ENCODE data around the gene MYH9.
"Not testable (repeated sequence)": the region's sequence is repeated elsewhere in the genome, so short reads cannot be mapped to it uniquely, and the experiment has no call there.

The MYH9 gene

DNA sequence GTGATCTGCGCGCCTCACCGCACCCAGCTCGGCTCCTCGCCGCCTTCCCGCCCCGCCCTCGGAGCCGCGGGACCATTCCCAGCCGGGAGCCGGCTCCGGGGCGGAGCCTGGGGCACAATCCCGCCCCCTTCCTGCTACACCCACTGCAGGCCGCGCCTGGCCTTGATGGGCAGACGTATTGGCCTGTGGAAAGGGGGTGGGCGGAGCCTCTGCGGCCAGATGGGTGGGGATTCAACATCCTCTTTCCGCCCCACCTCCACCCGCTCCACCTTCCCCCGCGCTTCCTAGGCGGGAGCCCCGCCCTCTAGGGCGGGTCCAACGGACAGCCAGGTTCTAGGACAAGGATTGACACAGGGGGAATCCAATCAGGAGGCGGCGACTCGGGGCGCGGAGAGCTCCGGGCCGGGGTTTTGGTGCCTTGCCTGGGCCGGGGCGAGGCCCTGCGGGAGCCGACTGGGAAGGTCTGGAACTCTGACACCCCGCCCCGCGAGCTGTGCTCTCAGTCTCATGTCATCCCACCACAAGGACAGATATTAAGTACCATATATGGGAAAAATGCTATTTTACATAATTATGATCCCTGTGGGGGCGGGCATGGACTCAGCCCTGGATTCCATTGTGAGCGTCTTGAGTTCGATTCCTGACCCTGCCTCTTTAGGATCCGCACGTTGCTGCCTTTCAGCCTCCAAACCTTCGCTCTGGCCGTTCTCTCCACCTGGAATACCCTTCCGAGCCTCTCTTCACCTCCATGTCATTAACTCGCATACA is at the start of gene MYH9:
Gene MYH9 (minus strand): TSS at position 9 of the 768 bp plus-strand sequence. CDS start 38,731 bp downstream, outside the sequence.
- peak; percentile 99 for DNase-seq

DNA sequence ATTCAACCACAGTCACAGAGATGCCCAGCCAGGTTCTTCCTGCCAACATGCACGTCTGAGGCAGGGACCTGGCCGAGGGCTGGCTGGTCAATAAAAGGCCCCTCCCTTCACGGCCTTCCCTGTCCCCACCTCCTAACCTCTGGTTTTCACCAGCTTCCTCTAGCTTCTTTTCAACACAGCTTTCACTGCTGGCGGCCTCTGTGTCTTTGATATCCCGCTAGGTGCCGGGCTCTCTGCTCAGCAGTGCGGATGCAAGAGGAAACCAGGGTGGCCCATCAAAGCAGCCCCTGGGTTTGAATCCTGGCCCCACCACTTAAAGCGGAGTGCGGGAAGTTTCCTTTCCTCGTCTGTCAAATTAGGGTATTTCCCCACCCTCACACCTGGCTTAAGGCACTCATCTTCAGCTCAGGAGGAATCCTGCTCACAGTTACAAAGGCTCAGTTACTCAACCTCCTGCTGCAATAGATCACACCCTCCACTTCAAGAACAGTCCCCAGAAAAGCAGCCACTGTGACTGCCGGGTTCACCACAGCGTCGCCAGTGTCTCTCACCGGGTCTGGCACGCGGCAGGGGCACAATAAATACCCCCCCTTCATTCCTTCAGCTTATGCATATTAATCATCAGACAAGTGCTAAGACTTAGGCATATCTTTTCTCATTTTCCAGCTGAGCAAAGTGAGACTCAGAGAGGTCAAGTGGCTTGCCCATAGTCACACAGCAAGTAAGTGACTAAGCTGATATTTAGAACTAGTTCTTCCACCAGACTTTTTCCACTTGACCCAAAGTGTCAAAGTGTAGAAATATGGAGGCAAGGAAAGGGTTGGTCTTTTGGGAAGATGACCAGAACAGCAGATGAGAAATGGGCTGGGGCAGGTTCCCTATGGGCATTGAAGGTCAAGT is 48.0 kb upstream of the MYH9 start:
- DNase-seq, result peak; percentile 87

DNA sequence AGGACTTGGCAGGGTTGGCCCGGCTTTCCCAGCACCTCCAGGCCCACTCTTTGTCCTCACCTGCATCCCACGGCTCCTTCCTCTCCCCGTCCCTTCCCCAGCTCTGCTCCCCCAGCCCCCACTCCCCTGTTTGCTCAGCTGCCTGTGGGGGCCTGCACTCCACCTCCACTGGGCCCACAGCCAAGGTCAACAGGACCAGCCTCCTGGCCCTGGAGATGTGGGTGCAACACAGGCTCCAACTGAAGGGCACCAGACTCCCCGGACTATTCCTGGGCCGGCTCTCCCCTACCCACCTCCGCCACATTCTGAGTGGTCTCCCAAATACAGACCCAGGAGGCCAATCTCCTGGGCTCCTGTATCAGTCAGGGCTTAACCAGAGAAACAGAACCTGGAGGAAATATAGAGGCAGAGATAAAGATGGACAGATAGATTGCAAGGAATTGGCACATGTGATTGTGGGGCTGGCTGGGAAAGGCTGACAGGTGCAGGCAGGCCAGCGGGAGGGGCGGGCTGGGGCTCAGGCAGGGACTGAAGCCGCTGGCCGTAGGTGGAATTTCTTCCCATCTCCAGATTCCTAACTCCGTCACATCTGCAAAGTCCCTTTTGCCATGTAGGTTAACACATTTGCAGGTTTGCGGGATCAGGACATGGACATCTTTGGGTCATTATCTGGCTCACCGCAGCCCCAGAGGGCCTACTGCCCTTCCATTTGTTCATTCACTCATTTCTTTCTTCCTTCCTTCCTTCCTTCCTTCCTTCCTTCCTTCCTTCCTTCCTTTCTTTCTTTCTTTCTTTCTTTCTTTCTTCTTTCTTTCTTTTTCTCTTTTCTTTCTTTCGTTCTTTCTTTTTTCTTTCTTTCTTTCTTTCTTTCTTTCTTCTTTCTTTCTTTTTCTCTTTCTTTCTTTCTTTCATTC is 45.8 kb upstream of the MYH9 start:
- no peak for DNase-seq

DNA sequence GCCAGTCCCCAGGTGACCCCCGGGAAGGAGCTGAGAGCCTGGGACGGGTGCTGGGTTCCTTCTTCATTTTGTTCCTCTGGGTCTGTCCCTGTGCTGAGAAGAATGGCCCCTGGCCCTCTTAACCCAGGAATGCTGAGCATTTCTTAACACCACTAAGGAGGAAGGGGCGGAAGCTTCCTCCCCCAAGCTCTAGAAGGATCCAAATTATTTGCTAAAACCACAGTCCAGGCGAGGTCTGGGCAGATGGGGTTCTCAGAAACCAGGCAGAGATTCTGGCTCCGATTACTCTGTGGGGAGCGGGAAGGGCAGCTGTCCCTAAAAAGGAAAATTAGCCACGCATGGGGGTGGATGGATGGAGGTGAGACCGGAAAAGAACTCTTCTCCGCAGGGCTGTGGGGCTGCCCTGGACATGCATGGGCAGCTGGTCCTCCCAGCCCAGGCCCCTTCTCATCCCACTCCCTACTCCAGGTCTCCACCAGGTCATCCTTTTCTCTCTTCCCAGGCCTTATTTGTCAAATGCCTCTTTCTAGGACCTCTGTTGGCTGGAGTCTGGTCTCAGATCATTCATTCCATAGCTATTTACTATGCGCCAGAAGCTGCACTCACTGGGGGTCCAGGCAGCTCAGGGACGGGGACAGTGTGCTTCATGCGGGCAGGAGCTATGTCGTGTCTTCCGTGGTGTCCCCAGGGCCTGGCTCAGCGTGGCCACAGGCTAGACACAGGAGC is 45.0 kb upstream of the MYH9 start:
- no peak for DNase-seq

DNA sequence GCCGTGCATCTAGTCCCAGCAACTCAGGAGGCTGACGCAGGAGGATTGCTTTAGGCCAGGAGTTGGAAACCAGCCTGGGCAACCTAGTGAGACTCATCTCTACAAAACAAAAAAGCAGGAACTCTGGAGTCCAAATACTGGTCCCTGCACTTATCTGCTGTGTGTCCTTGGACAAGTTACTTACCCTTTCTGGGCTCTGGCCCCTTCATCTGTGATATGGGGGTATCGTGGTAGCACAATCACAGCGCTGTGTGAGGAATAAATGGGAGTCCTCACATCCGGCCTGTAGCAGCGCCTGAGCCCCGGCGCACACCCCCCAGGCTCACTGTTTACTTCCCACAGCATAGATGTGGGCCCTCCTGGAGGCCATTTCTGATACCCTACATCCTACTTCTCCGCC is 44.2 kb upstream of the MYH9 start:
- DNase-seq, result no peak

DNA sequence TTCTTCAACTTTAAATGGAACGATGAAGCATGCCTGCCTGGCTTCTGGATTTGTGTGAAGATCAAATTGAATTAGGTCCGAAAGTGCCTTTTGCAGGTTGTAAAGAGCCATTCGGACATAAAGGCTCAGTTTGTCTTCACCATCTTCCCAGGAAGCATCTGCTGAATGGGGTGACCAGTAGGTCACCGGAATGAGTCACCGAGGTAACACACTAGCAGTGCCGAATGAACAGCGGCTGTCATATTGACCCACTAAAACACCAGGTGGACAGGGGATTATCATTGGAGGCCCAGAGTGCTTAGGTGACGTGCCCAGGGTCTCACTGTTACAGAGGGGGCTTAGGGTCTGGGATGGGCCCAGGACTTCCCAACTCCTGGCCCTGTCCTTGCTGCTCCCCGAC is 43.1 kb upstream of the MYH9 start:
- DNase-seq, result no peak

DNA sequence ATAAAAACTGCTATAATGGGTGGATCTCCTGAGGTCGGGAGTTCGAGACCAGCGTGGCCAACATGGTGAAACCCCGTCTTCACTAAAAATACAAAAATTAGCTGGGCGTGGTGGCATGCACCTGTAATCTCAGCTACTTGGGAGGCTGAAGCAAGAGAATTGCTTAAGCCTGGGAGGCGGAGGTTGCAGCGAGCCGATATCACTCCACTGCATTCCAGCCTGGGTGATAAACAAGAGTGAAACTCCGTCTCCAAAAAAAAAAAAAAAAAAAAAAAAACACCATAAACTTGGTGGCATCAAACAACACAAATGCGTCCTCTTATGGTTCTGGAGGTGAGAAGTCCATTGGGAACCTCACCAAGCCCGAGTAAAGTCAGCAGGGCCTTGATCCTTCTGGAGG is 40.2 kb upstream of the MYH9 start:
- DNase-seq, result not testable (repeated sequence)

DNA sequence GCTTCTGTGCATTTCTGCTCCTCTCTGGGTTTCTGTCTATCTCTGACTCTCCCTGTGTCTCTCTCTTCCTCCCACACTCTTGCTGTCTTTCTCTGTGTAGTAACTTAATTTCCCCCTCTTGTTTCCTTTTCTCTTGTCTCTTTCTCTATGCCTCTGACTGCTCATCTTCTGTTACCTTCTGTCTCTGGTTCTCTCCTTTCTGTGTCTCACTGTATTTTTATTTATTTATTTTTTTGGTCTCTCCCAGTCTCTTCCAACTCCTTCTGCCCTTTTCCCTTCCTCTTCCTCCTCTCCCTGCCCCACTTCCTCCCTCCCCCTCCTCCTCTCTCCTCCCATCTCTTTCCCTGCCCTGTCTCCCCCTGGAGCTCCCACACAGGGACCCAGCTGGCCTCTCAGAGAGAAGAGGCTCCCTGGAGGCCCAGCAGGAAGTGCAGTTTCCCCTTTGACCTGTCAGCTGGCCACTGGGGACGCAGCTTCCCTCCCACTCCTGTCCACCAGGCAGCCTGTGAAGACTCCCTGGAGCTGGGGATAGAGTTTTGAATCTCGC is 38.3 kb upstream of the MYH9 start:
- peak; percentile 34 for DNase-seq

DNA sequence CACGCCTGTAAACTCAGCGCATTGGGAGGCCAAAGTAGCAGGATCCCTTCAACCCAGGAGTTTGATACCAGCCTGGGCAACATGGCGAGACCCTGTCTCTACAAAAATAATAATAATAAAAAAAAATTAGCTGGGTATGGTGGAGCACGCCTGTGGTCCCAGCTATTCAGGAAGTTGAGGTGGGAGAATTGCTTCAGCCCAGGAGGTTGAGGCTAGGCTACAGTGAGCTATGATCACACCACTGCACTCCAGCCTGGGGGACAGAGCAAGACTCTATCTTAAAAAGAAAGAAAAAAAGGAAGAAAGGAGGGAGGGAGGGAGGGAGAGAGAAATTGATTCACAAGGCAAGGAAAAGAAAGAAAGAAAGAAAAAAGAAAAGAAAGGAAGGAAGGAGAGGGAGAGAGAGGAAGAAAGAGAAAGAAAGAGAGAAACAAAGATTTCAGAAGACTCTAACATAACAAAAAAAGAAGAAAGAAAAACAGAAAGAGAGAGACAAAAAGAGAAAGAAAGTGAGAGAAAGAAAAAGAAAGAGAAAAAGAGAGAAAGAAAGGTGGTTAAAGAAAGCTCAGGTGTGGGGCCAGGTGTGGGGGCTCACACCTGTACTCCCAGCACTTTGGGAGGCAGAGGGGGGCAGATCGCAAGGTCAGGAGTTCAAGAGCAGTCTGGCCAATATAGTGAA is 37.3 kb upstream of the MYH9 start:
- no peak for DNase-seq

DNA sequence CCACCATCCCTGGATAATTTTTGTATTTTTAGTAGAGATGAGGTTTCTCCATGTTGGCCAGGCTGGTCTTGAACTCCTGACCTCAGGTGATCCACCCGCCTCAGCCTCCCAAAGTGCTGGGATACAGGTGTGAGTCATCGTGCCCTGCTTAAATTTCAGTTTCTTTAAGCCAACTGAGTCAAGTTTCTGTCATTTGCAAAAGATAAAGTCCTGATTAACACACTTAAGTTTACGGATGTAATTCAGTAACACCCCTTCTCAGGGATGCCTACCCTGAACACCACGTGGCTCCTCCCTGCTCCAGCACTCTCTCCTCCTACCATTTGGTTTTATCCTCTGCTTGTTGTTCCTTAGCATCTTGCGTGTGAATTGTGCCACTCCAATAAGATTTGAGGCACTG is 36.7 kb upstream of the MYH9 start:
- not testable (repeated sequence) for DNase-seq

DNA sequence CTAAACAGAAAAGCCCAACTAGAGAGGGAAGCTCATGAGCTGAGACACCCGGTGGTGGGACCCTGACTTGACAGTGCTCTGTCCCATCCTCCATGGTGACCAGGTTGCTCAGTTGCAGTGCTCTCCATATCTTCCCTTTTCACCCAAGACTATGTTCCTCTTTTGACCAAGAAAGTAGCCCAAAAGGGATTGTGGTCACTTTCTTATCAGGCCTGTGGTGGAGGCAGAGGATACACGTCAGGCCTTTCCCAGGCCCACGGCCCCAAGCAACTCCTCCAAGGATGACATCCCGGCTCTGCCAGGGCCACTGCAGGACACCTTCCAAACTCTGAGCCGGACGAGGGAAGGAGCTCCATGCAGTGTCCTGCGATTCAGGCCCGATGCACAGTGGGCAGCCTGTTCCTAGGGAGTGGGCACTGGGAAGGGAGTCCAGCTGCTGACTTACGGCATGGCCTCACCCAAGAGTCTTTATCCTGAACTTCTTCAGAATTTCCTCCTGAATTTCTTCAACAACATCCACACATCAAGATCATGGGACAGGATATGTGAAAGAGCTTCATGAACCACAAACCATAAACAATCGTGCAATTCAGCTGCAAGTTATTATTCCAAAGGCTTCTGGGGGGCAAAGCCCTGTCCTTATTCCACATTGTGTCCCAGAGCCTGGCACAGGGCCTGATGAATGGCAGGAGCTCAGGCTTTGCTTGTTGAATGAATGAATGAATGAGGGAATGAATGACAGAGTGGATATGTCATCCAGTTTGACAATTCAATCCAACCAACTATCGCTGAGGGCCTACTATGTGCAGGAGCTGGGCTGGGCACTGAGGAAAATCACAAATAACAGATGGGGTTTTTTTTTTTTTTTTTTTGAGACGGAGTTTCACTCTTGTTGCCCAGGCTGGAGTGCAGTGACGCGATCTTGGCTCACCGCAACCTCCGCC is 36.0 kb upstream of the MYH9 start:
- DNase-seq, result no peak

DNA sequence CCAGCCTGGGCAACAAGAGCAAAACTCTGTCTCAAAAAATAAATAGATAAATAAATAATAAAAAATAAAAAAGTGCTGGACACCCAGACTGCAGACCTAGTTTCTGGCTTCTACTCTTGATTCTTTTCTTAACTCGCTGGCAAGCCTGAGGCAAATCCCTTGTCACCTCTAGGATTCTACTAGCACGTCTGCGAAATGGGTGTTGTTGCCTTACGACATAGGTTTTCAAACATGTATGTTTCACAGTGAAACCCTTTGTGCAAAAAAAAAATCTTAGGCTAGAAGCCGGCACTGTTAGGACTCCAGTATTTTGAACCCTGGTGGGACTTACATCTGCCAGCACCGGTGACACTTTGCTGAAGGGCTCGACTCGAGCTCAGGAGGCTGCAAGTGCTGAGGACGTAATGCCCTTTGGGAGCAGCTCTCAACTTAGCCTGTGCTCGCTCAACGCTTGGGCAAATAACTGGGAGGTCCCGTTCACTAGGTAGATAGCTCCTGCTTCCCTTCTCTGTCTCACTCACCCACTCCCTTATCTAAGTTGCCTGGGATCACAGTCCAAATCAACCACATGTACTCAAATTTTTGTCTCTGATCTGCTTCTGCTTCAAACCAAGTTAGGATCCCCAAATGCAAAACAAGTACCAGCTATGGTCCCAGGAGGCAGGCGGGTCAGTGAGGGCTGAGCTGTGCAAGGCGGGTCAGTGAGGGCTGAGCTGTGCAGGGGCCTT is 34.7 kb upstream of the MYH9 start:
- DNase-seq, result no peak

DNA sequence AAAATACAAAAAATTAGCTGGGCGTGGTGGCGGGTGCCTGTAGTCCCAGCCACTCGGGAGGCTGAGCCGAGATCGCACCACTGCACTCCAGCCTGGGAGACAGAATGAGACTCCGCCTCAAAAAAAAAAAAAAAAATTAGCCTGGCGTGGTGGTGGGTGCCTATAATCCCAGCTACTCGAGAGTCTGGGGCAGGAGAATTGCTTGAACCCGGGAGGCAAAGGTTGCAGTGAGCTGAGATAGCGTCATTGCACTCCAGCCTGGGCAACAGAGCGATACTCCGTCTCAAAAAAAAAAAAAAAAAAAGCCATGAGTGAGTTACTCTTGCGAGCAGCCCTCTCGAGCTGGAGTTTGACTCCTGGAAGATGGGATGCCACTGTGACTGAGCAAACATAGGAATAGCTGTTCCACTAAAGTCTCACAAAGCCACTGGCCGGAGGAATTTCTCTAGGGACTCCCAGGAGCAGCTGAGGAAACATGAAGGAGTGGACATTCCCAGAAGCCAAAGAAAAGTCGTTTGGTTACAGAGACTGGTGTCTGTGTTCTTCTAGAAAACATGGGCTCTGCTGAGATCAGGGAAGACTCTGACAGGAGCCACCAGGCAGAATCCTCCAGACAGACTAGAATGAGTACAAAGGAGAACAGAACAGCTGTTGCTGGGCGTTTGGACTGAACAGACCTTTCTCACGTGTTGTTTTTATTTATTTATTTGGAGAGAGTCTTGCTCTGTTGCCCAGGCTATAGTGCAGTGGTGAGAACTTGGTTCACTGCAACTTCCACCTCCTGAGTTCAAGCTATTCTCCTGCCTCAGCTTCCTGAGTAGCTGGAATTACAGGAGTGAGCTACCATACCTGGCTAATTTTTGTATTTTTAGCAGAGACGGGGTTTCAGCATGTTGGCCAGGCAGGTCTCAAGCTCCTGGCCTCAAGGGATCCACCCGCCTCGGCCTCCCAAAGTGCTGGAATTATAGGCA is 32.4 kb upstream of the MYH9 start:
- DNase-seq, result no peak

DNA sequence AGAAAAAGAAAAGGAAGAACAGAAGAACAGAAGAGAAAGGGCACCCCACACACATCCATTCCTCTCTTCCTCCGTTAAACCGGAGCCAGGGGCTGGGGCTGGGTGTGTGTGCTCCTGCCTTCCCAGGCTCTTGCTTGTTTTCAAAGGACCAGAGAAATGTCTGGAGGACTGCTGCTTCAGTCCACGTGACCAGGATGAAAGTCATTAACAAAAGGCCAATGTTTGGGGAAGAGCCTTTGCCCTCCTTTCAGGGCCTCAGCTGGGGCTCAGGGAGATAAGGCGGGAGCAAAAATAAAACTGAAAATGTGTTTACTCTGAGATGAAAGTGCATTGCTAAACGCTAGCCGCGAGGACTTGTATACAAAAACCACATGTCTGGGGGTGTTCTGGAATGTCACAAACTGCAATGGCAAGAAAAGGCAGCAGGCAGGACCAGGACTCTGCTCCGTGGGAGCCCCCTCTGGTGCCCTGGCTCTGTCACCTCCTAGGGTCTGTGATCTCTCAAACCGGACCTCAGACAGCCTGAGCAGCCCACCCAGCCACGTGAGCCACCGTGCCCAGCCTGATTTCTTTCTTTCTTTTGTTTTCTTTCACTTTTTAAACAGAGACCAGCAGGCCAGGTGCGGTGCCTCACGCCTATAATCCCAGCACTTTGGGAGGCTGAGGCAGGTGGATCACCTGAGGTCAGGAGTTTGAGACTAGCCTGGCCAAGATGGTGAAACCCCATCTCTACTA is 31.6 kb upstream of the MYH9 start:
- no peak for DNase-seq

DNA sequence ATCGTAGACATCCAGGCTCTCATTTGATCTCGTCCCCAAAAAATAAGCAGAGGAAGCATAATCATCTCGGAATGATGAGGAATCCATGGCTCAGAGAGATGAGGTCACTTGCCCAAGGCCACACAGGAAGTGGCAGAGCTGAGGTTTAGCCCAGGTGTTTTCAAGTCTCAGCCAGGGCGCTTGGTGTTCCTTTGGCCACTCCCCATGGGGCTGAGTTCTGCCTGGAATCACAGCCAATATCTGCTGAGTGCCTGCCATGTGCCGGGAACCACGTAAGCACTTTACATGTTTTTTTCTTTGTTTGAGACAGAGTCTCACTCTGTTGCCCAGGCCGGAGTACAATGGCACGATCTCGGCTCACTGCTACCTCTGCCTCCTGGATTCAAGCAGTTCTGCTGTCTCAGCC is 29.5 kb upstream of the MYH9 start:
- no peak for DNase-seq

DNA sequence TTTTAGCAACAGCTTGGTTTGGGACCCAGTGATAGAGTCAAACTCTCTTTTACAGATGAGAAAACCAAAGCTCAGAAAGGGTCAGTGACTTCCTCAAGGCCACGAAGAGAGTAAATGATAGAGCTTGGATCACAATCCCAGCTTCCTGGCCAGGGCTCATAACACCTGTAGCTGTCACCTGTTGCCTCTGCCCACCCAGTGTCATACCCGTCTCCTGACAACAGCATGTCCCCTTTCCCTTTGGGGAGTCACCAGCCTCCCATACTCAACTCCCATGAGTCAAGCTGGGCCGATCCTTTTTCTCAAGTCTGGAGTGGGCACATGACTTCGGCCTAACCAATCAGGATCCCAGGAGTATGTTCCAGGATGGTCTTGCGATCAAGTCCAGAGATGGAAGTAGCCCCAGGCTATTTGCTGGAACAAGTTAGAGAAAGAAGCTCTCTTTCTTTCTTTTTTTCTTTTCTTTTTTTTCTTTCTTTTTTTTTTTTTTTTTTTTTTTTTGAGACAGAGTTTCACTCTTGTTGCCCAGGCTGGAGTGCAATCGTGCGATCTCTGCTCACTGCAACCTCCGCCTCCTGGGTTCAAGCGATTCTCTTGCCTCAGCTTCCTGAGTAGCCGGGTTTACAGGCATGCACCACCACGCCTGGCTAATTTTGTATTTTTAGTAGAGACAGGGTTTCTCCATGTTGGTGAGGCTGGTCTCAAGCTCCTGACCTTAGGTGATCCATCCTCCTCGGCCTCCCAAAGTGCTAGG is 27.8 kb upstream of the MYH9 start:
- DNase-seq, result no peak

Data from CD4-positive, alpha-beta T cell treated with Interleukin-15 for 1 hour (primary cell).